ENCODE data around the gene KCNK17.
A peak's percentile ranks its signal among the peaks of the same experiment; 100 is the strongest.

Gene KCNK17, protein sequence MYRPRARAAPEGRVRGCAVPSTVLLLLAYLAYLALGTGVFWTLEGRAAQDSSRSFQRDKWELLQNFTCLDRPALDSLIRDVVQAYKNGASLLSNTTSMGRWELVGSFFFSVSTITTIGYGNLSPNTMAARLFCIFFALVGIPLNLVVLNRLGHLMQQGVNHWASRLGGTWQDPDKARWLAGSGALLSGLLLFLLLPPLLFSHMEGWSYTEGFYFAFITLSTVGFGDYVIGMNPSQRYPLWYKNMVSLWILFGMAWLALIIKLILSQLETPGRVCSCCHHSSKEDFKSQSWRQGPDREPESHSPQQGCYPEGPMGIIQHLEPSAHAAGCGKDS

DNA sequence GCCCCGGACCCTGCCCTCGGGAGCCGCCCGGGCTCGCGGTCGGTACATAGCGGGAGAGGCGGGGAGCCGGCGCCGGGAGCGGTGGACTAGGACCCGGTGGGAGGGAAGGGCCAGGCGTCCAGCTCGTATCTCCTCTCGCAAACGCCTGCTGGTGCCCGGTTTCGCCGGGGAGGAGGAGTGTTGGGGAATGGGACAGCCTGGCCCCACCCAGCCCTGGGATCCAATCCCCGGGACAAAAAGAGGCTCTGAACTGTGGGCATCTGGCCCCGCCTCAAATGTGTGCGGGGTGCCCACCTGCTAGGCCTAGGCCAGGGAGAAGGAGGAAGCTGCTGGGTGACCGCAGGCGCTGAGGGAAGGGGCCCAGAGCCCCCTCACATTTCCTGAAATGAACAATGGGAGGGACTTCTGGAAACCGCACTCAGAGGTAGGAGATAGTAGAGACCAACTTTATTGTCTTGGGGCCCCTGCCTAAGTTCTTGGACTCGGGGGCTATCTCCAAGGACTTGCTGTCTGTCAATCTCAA is at the start of gene KCNK17:
KCNK17 (minus strand) TSS at position 147 of the 523 bp plus-strand sequence; CDS start at position 48, 99 bp downstream.
- DNase-seq (ENCODE audit: low read depth): no peak
- H3K4me3 ChIP-seq (ENCODE audit: low read depth, low read length): no peak within 1 kb of the TSS
- TF ChIP-seq, protein P1, sequence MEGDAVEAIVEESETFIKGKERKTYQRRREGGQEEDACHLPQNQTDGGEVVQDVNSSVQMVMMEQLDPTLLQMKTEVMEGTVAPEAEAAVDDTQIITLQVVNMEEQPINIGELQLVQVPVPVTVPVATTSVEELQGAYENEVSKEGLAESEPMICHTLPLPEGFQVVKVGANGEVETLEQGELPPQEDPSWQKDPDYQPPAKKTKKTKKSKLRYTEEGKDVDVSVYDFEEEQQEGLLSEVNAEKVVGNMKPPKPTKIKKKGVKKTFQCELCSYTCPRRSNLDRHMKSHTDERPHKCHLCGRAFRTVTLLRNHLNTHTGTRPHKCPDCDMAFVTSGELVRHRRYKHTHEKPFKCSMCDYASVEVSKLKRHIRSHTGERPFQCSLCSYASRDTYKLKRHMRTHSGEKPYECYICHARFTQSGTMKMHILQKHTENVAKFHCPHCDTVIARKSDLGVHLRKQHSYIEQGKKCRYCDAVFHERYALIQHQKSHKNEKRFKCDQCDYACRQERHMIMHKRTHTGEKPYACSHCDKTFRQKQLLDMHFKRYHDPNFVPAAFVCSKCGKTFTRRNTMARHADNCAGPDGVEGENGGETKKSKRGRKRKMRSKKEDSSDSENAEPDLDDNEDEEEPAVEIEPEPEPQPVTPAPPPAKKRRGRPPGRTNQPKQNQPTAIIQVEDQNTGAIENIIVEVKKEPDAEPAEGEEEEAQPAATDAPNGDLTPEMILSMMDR (conservative IDR thresholded peaks at IDR 0.05; ENCODE audit: low read depth, low read length): no peak

- TF ChIP-seq, protein P1 (conservative IDR thresholded peaks at IDR 0.05; ENCODE audit: low read depth, low read length): no peak
- no peak for DNase-seq (ENCODE audit: low read depth)
- H3K4me3 ChIP-seq (ENCODE audit: low read depth, low read length): no peak overlapping the region
These were observed 49.1 kb upstream of the KCNK17 start for GRCh38 chr6:39363280-39363679.

DNA sequence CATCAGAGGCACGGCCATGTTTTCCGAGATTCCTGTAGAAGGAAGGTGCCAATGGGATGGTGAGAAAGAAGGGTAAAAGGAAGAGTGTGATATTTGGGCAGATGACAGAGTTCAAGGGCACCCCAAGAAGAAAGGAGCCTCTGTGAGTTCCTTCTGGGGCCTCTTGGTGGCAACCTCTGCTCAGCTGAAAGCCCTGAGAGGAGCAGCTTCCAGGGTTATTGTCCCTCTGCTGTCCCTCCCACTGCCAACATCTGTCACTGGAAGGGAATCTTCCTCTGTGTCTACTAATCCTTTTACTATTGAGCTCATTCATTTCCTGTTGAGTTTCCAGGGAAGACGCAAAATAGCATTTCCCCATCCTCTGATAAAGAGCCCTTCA is 48.3 kb upstream of the KCNK17 start:
- no peak overlapping the region for H3K4me3 ChIP-seq (ENCODE audit: low read depth, low read length)
- no peak for DNase-seq (ENCODE audit: low read depth)
- TF ChIP-seq, protein P1 (conservative IDR thresholded peaks at IDR 0.05; ENCODE audit: low read depth, low read length): peak; percentile 4

DNA sequence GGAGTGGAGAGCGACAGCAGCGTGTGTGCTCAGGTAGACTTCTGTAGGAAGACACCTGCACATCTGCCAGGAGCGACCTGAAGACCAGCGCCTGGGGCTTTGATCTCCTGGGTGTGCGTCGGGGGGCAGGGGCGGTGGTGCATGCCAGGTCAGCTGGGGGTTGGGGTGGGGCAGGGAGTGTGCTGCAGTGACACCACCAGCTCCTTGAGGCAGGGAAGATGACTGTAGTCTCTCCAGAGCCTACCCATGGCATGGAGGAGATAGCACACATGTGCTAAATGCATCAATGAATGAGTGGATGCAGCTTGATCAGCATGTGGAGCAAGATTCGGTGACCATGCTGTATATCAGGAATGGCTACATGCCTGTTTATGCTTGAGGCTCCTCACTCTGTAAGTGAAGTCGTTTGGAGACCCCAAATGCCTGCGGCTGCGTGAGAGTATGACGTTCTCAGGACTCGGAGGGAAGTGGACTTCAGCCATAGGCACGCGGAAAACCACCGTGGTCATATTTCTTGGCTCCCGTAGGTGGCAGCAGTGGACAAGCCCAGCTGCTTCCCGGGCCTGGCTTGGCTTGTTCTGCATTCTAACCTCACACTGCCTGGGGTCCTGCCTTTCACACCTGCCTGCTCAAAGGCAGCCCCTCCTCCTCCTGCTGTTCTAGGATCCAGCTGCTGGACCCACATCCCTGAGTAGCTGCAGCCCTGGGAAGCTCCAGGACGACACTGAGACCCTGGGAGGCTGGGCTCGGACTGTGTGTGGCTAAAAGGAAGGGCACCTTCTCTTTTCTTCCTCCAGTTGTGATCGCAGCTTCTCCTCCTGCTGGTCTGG is 47.7 kb upstream of the KCNK17 start:
- DNase-seq (ENCODE audit: low read depth): peak; percentile 78
- TF ChIP-seq, protein P1 (conservative IDR thresholded peaks at IDR 0.05; ENCODE audit: low read depth, low read length): peak; percentile 90

GRCh38 chr6:39360378-39360777 is 46.2 kb upstream of the KCNK17 start:
- TF ChIP-seq, protein P1 (conservative IDR thresholded peaks at IDR 0.05; ENCODE audit: low read depth, low read length): no peak
- DNase-seq (ENCODE audit: low read depth): no peak
- H3K4me3 ChIP-seq (ENCODE audit: low read depth, low read length): no peak overlapping the region

More for the DNA sequence above, 47.7 kb upstream of the KCNK17 start:
- H3K4me3 ChIP-seq (ENCODE audit: low read depth, low read length): no peak overlapping the region

GRCh38 chr6:39357998-39358686 is 43.9 kb upstream of the KCNK17 start:
- TF ChIP-seq, protein P1 (conservative IDR thresholded peaks at IDR 0.05; ENCODE audit: low read depth, low read length): no peak
- peak; percentile 93 for DNase-seq (ENCODE audit: low read depth)
- no peak overlapping the region for H3K4me3 ChIP-seq (ENCODE audit: low read depth, low read length)

All from choroid plexus epithelial cell (primary cell).